GM12874 (cell line): Measurements from ENCODE around the gene PRRT4.

Source experiments
- CTCF ChIP-seq: IDR thresholded peaks from 2 replicates; pipeline ENCODE4 v1.5.1; 2011; ENCODE audit warnings: low read depth, mild to moderate bottlenecking, control low read depth, low read length, moderate library complexity; ENCODE audit not compliant: insufficient read depth

Gene PRRT4

GRCh38 chr7:128318691-128319090, 42.8 kb downstream of the PRRT4 start:
- TF ChIP-seq CTCF = no peak

- TF ChIP-seq CTCF = no peak
Observed at GRCh38 chr7:128311013-128311412, 50.5 kb downstream of the PRRT4 start.

- TF ChIP-seq CTCF = no peak
Observed at GRCh38 chr7:128310499-128310898, 51.0 kb downstream of the PRRT4 start.

- TF ChIP-seq CTCF = no peak
Observed at GRCh38 chr7:128309976-128310375, 51.5 kb downstream of the PRRT4 start.

- TF ChIP-seq CTCF = no peak
Observed at GRCh38 chr7:128309124-128309523, 52.4 kb downstream of the PRRT4 start.

- no peak for TF ChIP-seq CTCF
Observed at GRCh38 chr7:128307061-128307460, 54.4 kb downstream of the PRRT4 start.

- TF ChIP-seq CTCF = no peak
Observed at GRCh38 chr7:128304212-128304611, 57.3 kb downstream of the PRRT4 start.

GRCh38 chr7:128303643-128304042, 57.8 kb downstream of the PRRT4 start:
- TF ChIP-seq CTCF = no peak
